NCI-H2196 (cell line): ENCODE measurements around the gene UBR1.
A peak's percentile ranks its signal among the peaks of the same experiment; 100 is the strongest.
"Not testable (repeated sequence)": the region's sequence is repeated elsewhere in the genome, so short reads cannot be mapped to it uniquely, and the experiment has no call there.

Experiments
- DNase-seq: peaks from one replicate; lab custom pipeline; 2025; ENCODE audit not compliant: unreplicated experiment; lab: John Stamatoyannopoulos, UW

The UBR1 gene

GRCh38 chr15:42979113-42979512 is 126.7 kb downstream of the UBR1 start:
- DNase-seq: not testable (repeated sequence)

DNA sequence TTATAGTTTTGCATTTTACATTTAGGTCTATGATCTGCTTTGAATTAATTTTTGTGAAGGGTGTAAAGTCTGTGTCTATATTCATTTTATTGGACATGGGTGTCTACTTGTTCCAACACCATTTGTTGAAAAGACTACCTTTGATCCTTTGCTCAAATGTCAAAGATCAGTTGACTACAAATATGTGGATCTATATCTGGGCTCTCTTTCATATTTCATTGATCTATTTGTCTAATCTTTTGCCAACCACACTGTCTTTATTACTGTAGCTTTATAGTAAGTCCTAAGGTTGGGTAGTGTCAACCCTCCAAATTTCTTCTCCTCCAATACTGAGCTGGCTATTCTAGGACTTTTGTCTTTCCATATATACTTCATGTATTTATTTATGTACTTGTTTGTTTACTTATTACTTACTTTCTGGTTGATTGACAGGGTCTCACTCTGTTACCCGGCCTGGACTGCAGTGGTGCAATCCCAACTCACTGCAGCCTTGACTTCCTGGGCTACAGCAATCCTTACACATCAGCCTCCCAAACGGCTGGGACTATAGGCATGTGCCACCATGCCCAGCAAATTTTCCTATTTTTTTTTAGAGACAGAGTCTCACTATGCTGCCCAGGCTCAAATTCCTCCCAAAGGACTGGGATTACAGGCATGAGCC is 131.5 kb downstream of the UBR1 start:
- no peak for DNase-seq

DNA sequence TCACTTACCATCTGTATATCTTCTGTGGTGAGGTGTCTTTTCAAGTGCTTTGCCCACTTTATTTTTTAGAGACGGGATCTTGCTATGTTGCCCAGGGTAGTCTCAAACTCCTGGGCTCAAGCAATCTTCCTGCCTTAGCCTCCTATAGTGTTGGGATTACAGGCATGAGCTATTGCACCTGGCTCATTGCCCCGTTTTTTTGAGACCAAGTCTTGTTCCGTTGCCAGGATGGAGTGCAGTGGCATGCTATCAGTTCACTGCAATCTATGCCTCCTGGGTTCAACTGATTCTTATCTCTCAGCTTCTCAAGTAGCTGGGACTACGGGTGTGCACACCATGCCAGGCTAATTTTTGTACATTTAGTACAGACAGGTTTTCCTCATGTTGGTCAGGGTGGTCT is 132.7 kb downstream of the UBR1 start:
- DNase-seq: no peak

DNA sequence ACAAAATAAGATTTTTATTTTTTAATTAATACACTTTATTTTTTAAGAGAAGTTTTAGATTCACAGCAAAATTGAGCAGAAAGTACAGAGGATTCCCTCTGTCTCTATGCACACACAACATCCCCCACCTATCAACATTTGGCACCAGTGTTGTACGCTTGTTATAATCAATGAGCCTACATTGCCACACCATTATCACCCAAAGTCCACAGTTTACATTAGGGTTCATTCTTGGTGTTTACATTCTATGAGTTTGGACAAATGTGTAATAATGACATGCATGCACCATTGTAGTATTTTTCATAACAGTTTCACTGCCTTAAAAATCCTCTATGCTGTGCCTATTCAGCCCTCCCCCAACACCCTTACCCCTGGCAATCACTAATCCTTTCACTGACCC is 134.0 kb downstream of the UBR1 start:
- no peak for DNase-seq

DNA sequence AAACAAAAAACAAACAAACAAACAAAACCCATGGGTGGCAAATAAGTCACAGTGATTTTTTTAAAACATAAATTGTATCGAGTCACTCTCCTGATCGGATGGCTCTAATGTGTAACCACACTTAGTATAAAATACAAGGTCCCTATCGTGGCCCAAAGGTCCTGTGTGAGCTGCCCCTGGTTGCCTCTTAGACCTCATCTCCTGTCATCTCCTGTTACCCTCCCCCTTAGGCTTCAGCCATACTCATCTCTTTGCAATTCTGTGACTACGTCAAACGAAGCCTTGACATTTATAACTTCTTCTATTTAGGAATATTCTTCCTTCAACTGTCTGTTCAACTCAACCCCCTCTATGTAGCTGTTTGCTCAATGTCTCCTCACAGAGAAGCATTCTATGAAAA is 141.4 kb downstream of the UBR1 start:
- no peak for DNase-seq

- DNase-seq: no peak
Measured at GRCh38 chr15:42955518-42955917, 150.3 kb downstream of the UBR1 start.

DNA sequence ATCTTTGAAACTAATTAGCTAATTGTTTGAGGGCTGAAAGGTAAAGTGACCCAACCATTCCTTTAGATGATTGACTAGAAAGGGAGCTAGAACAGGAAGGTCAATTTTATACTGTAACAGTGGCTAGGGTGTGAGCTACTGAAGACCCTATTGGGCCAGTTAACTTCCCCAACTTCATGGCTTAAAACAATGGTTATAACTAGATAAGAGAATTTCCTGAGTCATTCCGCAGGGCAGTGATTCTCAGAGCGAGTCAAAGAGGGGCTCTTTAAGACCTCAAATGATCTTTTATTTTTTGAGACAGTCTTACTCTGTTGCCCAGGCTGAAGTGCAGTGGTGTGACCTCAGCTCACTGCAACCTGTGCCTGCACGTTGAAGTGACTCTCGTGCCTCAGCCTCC is 151.5 kb downstream of the UBR1 start:
- no peak for DNase-seq

DNA sequence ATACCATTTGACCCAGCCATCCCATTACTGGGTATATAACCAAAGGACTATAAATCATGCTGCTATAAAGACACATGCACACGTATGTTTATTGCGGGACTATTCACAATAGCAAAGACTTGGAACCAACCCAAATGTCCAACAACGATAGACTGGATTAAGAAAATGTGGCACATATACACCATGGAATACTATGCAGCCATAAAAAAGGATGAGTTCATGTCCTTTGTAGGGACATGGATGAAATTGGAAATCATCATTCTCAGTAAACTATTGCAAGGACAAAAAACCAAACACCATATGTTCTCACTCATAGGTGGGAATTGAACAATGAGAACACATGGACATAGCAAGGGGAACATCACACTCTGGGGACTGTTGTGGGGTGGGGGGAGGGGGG is 156.9 kb downstream of the UBR1 start:
- not testable (repeated sequence) for DNase-seq

GRCh38 chr15:42940527-42940926 is 165.3 kb downstream of the UBR1 start:
- no peak for DNase-seq

DNA sequence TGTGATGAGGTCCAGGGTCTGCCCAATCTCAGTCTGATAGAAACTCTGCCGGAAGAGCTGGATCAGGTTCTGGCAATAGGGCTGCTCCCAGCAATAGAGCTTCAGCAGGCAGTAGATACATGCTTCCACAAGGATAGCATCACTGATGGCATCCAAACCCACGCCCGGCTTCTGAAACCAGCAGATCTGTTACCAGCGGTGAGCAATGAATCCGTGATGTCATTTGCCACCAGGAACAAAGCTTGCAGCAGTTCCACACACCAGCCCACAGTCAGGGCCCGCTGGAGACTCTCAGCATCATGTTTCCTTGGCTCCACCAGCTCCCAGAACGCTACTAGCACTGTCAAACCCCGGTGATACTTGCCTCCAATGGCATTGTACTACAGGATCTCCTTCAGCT is 166.0 kb downstream of the UBR1 start:
- DNase-seq: no peak

DNA sequence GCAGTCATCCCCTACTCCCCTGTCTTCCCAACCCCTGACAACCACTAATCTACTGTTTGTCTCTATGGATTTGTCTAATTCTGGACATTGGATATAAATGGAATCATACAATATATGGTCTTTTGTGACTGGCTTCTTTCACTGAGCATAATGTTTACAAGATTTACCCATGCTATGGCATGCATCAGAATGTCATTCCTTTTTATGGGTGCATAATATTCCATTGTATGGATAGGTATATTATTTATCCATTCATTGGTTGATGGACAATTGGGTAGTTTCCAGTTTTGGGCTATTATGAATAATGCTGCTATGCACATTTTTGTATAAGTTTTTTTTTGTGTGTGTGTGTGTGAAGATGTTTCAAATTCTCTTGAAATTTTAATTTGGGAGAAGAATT is 168.7 kb downstream of the UBR1 start:
- no peak for DNase-seq

DNA sequence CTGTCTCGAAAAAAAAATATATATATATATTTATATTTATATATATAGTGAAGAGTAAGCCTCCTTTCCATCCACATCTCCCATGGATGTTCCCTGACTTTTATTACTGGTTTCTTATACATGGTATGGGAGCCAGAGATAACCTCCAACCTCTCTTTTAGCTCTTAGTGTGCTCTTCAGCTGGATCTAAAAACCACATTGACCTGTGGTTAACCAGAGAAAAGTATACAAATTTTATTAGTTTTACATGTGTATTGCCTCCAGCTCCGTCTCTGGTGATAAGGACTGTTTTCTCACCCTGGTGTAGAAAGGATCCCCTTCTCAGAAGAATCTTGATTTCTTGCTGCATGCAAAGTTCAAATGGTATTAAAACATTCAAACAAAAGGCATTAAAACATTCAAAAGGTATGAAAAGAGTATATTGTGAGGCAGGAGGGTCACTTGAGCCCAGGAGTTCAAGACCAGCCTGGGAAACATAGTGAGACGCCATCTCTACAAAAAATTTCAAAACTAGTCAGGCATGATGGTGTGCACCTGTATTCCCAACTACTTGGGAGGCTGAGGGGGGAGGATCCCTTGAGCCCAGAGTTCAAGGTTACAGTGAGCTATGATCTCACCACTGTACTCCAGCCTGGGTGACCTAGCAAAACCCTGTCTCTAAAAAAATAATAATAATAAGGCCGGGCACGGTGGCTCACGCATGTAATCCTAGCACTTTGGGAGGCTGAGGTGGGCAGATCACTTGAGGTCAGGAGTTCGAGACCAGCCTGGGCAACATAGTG is 171.8 kb downstream of the UBR1 start:
- DNase-seq: no peak

DNA sequence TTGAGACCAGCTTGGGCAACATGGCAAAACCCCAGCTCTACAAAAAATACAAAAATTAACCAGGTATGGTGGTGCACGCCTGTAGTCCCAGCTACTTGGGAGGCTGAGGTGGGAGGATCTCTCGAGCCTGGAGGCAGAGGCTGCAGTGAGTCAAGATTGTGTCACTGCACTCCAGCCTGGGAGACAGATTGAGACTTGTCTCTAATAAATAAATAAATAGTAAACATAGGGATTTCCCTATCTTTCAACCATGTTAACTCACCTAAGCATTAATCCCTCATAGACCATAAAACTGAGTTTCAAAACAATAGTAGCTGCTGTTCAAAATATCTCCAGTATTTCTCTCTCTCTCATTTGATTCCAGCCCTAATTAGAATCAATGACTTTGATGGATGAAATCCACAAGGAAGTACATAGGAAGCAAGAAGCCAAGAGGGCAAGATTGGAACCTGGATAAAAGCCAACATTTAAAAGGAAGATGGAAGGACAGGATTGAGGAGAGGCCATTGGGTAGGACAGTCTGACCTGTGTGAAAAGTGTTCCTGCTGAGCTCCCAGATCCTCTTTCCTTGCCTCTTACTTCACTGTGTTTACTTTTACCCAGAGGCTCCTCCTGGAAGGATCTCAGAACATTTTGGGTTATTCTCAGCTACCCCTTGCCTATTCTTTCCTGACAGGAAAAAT is 172.9 kb downstream of the UBR1 start:
- DNase-seq: no peak

DNA sequence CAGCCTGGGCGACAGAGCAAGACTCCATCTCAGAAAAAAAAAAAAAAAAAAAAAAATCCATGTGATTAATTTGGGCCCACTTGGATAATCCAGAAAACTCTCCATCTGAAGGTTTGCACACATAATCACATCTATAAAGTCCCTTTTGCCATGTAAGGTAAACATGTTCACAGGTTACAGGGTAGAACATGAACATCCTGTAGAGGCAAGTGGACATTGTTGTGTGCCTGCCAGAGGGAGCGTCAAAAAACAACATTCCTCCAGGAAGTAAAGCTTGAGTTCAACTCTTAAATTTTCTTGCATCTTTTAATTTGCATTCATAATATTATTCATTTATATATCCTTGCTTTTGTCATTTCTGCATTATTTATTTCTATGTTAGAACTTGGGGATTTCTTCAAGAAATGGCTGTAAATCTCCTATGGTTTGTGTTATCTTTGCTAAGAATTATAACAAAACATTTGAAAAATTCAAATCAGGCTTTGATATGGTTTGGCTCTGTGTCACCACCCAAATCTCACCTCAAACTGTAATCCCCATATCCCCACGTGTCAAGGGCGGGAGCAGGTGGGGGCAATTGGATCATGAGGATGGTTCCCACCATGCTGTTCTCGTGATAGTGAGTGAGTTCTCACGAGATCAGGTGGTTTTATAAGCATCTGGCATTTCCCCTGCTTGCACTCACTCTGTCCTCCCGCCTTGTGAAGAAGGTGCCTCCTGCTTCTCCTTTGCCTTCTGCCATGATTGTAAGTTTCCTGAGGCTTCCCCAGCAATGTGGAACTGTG is 173.9 kb downstream of the UBR1 start:
- no peak for DNase-seq

GRCh38 chr15:42929306-42929848 is 176.5 kb downstream of the UBR1 start:
- DNase-seq: no peak

GRCh38 chr15:42921342-42921731 is 184.5 kb downstream of the UBR1 start:
- DNase-seq: no peak

DNA sequence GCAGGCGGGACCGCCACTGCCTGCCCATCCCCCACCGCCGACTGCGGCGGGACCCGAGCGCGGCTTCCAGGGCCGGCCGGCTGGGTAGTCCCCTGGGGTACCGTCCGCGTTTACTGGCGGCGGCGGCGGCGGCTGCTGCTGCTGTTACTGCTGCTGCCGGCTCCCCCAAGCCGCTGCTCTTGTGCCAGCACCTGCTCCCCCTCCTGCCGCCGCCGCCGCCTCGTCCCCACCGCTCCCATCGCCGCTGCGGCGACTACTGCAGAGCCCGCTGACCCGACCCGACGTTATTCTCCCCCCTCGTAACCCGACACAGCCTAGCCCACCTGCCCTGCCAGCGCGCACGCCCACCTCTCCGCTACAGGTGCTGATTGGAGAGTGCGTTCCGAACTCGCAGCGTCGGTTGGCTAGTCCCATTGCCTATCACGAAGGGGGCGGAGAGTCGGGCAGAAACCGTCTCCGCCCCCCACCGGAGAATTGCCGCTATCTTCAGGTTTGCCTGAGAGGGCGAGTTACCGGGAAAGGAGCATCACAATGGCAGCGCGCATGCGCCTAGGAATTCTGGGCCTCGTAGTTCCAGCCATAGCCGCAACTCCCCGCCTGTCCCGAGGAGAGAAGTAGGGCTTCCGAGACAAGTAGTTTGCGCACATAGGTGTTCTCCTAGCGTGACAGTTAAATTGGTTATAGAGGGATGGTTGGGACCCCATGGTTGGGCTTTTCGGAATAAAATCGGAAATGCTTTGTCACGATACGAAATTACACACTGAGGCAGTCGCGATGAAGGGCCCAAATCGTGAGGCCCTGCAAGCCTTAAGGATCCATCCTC is 185.1 kb downstream of the UBR1 start, which contains the start of gene TTBK2:
TTBK2 (minus strand) TSS at position 260 of the 823 bp plus-strand sequence. CDS start 42,161 bp downstream, outside the sequence.
- peak; percentile 89 for DNase-seq

- DNase-seq: no peak
Measured at GRCh38 chr15:42919799-42920518, 185.9 kb downstream of the UBR1 start.

GRCh38 chr15:42919308-42919707 is 186.5 kb downstream of the UBR1 start:
- DNase-seq: no peak
